ENCODE data around the gene AUTS2. TPM values are rescaled to one million over a fixed set of nuclear protein-coding genes. Genes with fewer than 3 reads are reported as not detected.

The AUTS2 gene
- total and polyA plus RNA-seq, 2 experiments from 2014 or later = 32.0 to 91.0 TPM

GRCh38 chr7:69749994-69750393 is 151.7 kb downstream of the AUTS2 start (continued):
- TF ChIP-seq ZNF462 (CRISPR knock-in tag; IDR thresholded peaks at IDR 0.05) (no peak), EZH2phosphoT487 (IDR thresholded peaks at IDR 0.05; ENCODE audit: unreplicated experiment) (no peak)

- no peaks in the 10 kb centered on the region for H3K79me2 ChIP-seq (replicated peaks; ENCODE audit: insufficient read depth)
- TF ChIP-seq CREB1 (CRISPR knock-in tag; IDR thresholded peaks at IDR 0.05; ENCODE audit: low read depth) (no peak), ZNF114 (CRISPR knock-in tag; IDR thresholded peaks at IDR 0.05) (no peak), NANOG (IDR thresholded peaks at IDR 0.05; ENCODE audit: borderline replicate concordance) (no peak), ZNF331 (CRISPR knock-in tag; IDR thresholded peaks at IDR 0.05; ENCODE audit: low read depth) (no peak), CTCF (conservative IDR thresholded peaks at IDR 0.05; ENCODE audit: low read depth in 2 of 2) (no peak), EZH2 (IDR thresholded peaks at IDR 0.05; ENCODE audit: low read depth, unreplicated experiment) (no peak), EZH2phosphoT487 (IDR thresholded peaks at IDR 0.05; ENCODE audit: unreplicated experiment) (no peak), STAT1 (IDR thresholded peaks at IDR 0.05; ENCODE audit: unreplicated experiment) (no peak), ETS1 (IDR thresholded peaks at IDR 0.05) (no peak), REST (IDR thresholded peaks at IDR 0.05; ENCODE audit: unreplicated experiment) (no peak), JUNB (IDR thresholded peaks at IDR 0.05; ENCODE audit: unreplicated experiment) (no peak)
Observed at GRCh38 chr7:69751026-69751425, 152.8 kb downstream of the AUTS2 start.

More at GRCh38 chr7:69751026-69751425, 152.8 kb downstream of the AUTS2 start:
- Histone ChIP-seq H3K27ac (ENCODE audit: low read depth) (no peak overlapping the region), H3K4me2 (no peak overlapping the region), H3F3A (replicated peaks; ENCODE audit: low read depth) (no peaks in the 10 kb centered on the region), H4K20me1 (replicated peaks; ENCODE audit: insufficient read depth) (no peaks in the 10 kb centered on the region), H3K4me1 (ENCODE audit: insufficient read depth) (peaks cover 12% of the 10 kb centered on the region), H3K4me3 (no peak overlapping the region), H3K27me3 (ENCODE audit: insufficient read depth) (no peaks in the 10 kb centered on the region), H3K36me3 (ENCODE audit: insufficient read depth) (no peaks in the 10 kb centered on the region), H2AFZ (no peak overlapping the region), H3K9me2 (ENCODE audit: insufficient read depth) (no peaks in the 10 kb centered on the region)
- Mint-ChIP-seq H3K4me3 (no peak overlapping the region), H3K27ac (no peak overlapping the region), H3K4me1 (peaks cover 28% of the 10 kb centered on the region), H3K27me3 (ENCODE audit: insufficient read depth, low read depth, poor library complexity) (no peaks in the 10 kb centered on the region), H3K9me3 (peaks cover 5% of the 10 kb centered on the region; the same call in 2 of the 3 replicates), H3K36me3 (ENCODE audit: low read depth) (no peaks in the 10 kb centered on the region)
- no peak for DNase-seq (ENCODE audit: low spot score)
- no peak for ATAC-seq

Measured in GM23338 (cell line).